GM23338 (cell line): ENCODE results near the gene TULP4. TPM values are rescaled to one million over a fixed set of nuclear protein-coding genes. Genes with fewer than 3 reads are reported as not detected.

Source experiments
- ATAC-seq: fragments of 200-7000 bp; cut with Tn5 transposase; 3 replicates; pipeline ENCODE4 v1.9.1; 2020
- DNase-seq: peaks from one replicate; pipeline ENCODE4 v3.0.0-alpha.2; 2015; ENCODE audit warnings: low spot score
- H2AFZ ChIP-seq: fragments of 200-600 bp; sonication (generic); 2 replicates; pipeline ENCODE4 v1.8.0; 2016; ENCODE audit warnings: antibody characterized with exemption, mild to moderate bottlenecking, moderate library complexity
- H3F3A ChIP-seq: fragments of 200-600 bp; sonication (generic); replicated peaks from 2 replicates; pipeline ENCODE4 v1.8.0; 2017; ENCODE audit warnings: antibody characterized with exemption, mixed run types, low read depth
- H3K27ac ChIP-seq: fragments of 200-600 bp; sonication (generic); 2 replicates; pipeline ENCODE4 v1.6.1; 2016; ENCODE audit warnings: low read depth
- H3K27me3 ChIP-seq: fragments of 200-600 bp; sonication (generic); 2 replicates; pipeline ENCODE4 v1.8.0; 2016; ENCODE audit warnings: mild to moderate bottlenecking, mixed run types, moderate library complexity; ENCODE audit not compliant: insufficient read depth
- H3K36me3 ChIP-seq: fragments of 200-600 bp; sonication (generic); 2 replicates; pipeline ENCODE4 v1.8.0; 2016; ENCODE audit warnings: mild to moderate bottlenecking; ENCODE audit not compliant: insufficient read depth
- H3K4me1 ChIP-seq: fragments of 200-600 bp; sonication (generic); 2 replicates; pipeline ENCODE4 v1.8.0; 2016; ENCODE audit warnings: mild to moderate bottlenecking, moderate library complexity; ENCODE audit not compliant: insufficient read depth
- H3K4me2 ChIP-seq: fragments of 200-600 bp; sonication (generic); 2 replicates; pipeline ENCODE4 v1.7.1; 2017; ENCODE audit warnings: mixed run types
- H3K4me3 ChIP-seq: fragments of 200-600 bp; sonication (generic); 2 replicates; pipeline ENCODE4 v1.6.1; 2016; ENCODE audit warnings: mixed run types
- H3K79me2 ChIP-seq: fragments of 200-600 bp; sonication (generic); replicated peaks from 2 replicates; pipeline ENCODE4 v1.8.0; 2017; ENCODE audit warnings: mild to moderate bottlenecking; ENCODE audit not compliant: insufficient read depth
- H3K9me2 ChIP-seq: fragments of 200-600 bp; sonication (generic); 2 replicates; pipeline ENCODE4 v1.8.0; 2017; ENCODE audit not compliant: insufficient read depth
- H4K20me1 ChIP-seq: fragments of 200-600 bp; sonication (generic); replicated peaks from 2 replicates; pipeline ENCODE4 v1.8.0; 2017; ENCODE audit warnings: mild to moderate bottlenecking; ENCODE audit not compliant: insufficient read depth
- H3K27ac Mint-ChIP-seq: 2 replicates; pipeline ENCODE4 v1.8.0; 2020; ENCODE audit warnings: inconsistent platforms, mild to moderate bottlenecking, moderate library complexity, mixed read lengths
- H3K27me3 Mint-ChIP-seq: 3 replicates; pipeline ENCODE4 v1.8.0; 2022; ENCODE audit warnings: low read depth, mild to moderate bottlenecking, moderate library complexity, mixed read lengths, inconsistent platforms; ENCODE audit not compliant: insufficient read depth, poor library complexity
- H3K36me3 Mint-ChIP-seq: 3 replicates; pipeline ENCODE4 v1.8.0; 2021; ENCODE audit warnings: low read depth, mild to moderate bottlenecking, inconsistent platforms, moderate library complexity, mixed read lengths
- H3K4me1 Mint-ChIP-seq: 3 replicates; pipeline ENCODE4 v1.8.0; 2020; ENCODE audit warnings: mild to moderate bottlenecking, inconsistent platforms, mixed read lengths
- H3K4me3 Mint-ChIP-seq: 3 replicates; pipeline ENCODE4 v1.8.0; 2021; ENCODE audit warnings: moderate library complexity, mild to moderate bottlenecking, inconsistent platforms, mixed read lengths
- H3K9me3 Mint-ChIP-seq: 3 replicates; pipeline ENCODE4 v1.8.0; 2020; ENCODE audit warnings: moderate library complexity, mild to moderate bottlenecking, inconsistent platforms, mixed read lengths
- CREB1 ChIP-seq: fragments of 250-450 bp; sonication (Bioruptor Pico); IDR thresholded peaks from 2 replicates; pipeline ENCODE4 v1.5.0; 2020; ENCODE audit warnings: low read depth, mild to moderate bottlenecking, moderate library complexity
- EZH2 ChIP-seq: fragments of 200-600 bp; sonication (generic); IDR thresholded peaks from one replicate; pipeline ENCODE4 v1.8.0; 2017; ENCODE audit warnings: antibody characterized with exemption, mild to moderate bottlenecking, low read depth; ENCODE audit not compliant: unreplicated experiment
- EZH2phosphoT487 ChIP-seq: fragments of 200-600 bp; sonication (generic); IDR thresholded peaks from one replicate; pipeline ENCODE4 v1.8.1; 2018; ENCODE audit warnings: antibody characterized with exemption; ENCODE audit not compliant: unreplicated experiment
- JUNB ChIP-seq: IDR thresholded peaks from one replicate; pipeline ENCODE4 v1.6.1; 2016; ENCODE audit warnings: antibody characterized with exemption; ENCODE audit not compliant: unreplicated experiment
- NANOG ChIP-seq: IDR thresholded peaks from 2 replicates; pipeline ENCODE4 v1.6.1; 2016; ENCODE audit warnings: antibody characterized with exemption, borderline replicate concordance
- POLR2AphosphoS5 ChIP-seq: IDR thresholded peaks from 2 replicates; pipeline ENCODE4 v1.6.1; 2016; ENCODE audit warnings: antibody characterized with exemption, low read depth
- STAT1 ChIP-seq: IDR thresholded peaks from one replicate; pipeline ENCODE4 v1.6.1; 2016; ENCODE audit warnings: antibody characterized with exemption; ENCODE audit not compliant: unreplicated experiment
- ZNF331 ChIP-seq: fragments of 250-450 bp; sonication (Bioruptor Pico); IDR thresholded peaks from 2 replicates; pipeline ENCODE4 v1.5.0; 2020; ENCODE audit warnings: low read depth, mild to moderate bottlenecking, moderate library complexity
- polyA plus RNA-seq: library from polyadenylated mRNA; unstranded; fragments of >200 nt; fragmentation: Nextera tagmentation; extraction: Ambion mirVana; gene quantifications from 2 replicates; pipeline ENCODE4 v1.2.1, GENCODE V29; 2016
- total RNA-seq: library from RNA; depleted of rRNA; stranded (reverse); fragments of >200 nt; shearing (Covaris generic); gene quantifications from 2 replicates; pipeline ENCODE4 v1.2.3, GENCODE V29; 2014
- TF ChIP-seq, protein P1 (sequence below): IDR thresholded peaks from one replicate; pipeline ENCODE4 v1.6.1; 2018; ENCODE audit warnings: antibody characterized with exemption; ENCODE audit not compliant: unreplicated experiment
- TF ChIP-seq, protein P2 (sequence below): fragments of 250-450 bp; sonication (Bioruptor Pico); IDR thresholded peaks from 2 replicates; pipeline ENCODE4 v1.5.0; 2020; ENCODE audit warnings: mild to moderate bottlenecking, moderate library complexity

Gene TULP4
- total and polyA plus RNA-seq, 2 experiments from 2014 or later, result 31.2 to 50.2 TPM

DNA sequence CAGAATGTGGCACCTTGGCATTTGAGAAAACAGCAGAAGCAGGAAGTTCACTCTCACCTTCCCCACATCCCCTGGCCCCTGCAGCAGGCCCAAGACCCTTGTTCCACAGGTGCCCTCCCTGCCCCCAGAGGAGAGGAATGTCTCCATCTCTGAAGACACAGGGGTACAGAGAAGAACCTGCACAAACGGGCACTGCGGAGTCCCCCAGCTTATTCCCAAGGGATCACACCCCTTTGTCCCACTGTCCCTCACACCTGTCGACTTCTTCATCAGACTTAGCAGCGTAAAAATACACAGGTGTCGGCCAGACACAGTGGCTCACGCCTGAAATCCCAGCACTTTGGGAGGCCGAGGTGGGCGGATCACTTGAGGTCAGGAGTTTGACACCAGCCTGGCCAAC is 204.8 kb downstream of the TULP4 start:
- Mint-ChIP-seq H3K27me3 (peaks cover 32% of the 10 kb centered on the region), H3K36me3 (no peaks in the 10 kb centered on the region), H3K27ac (no peak overlapping the region), H3K4me3 (no peak overlapping the region), H3K4me1 (peaks cover 23% of the 10 kb centered on the region), H3K9me3 (no peaks in the 10 kb centered on the region)
- 0 out of 2 replicates have a peak, but pooled peaks cover 7% of the 10 kb centered on the region for H3F3A ChIP-seq
- ATAC-seq (no peak), DNase-seq (no peak)
- H3K27ac ChIP-seq, result no peak overlapping the region
- H3K4me1 ChIP-seq, result peaks cover 6% of the 10 kb centered on the region; the same call in 1 of the 2 replicates
- no peak overlapping the region for H3K4me3 ChIP-seq
- no peaks in the 10 kb centered on the region for H4K20me1 ChIP-seq
- H3K36me3 ChIP-seq, result no peaks in the 10 kb centered on the region
- no peak for TF ChIP-seq CREB1
- TF ChIP-seq STAT1, result no peak
- no peak for TF ChIP-seq EZH2
- no peak for TF ChIP-seq ZNF331 (CRISPR knock-in tag)
- no peak for TF ChIP-seq POLR2AphosphoS5
- TF ChIP-seq NANOG, result no peak
- TF ChIP-seq, protein P1, sequence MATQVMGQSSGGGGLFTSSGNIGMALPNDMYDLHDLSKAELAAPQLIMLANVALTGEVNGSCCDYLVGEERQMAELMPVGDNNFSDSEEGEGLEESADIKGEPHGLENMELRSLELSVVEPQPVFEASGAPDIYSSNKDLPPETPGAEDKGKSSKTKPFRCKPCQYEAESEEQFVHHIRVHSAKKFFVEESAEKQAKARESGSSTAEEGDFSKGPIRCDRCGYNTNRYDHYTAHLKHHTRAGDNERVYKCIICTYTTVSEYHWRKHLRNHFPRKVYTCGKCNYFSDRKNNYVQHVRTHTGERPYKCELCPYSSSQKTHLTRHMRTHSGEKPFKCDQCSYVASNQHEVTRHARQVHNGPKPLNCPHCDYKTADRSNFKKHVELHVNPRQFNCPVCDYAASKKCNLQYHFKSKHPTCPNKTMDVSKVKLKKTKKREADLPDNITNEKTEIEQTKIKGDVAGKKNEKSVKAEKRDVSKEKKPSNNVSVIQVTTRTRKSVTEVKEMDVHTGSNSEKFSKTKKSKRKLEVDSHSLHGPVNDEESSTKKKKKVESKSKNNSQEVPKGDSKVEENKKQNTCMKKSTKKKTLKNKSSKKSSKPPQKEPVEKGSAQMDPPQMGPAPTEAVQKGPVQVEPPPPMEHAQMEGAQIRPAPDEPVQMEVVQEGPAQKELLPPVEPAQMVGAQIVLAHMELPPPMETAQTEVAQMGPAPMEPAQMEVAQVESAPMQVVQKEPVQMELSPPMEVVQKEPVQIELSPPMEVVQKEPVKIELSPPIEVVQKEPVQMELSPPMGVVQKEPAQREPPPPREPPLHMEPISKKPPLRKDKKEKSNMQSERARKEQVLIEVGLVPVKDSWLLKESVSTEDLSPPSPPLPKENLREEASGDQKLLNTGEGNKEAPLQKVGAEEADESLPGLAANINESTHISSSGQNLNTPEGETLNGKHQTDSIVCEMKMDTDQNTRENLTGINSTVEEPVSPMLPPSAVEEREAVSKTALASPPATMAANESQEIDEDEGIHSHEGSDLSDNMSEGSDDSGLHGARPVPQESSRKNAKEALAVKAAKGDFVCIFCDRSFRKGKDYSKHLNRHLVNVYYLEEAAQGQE, result no peak
- TF ChIP-seq, protein P2, sequence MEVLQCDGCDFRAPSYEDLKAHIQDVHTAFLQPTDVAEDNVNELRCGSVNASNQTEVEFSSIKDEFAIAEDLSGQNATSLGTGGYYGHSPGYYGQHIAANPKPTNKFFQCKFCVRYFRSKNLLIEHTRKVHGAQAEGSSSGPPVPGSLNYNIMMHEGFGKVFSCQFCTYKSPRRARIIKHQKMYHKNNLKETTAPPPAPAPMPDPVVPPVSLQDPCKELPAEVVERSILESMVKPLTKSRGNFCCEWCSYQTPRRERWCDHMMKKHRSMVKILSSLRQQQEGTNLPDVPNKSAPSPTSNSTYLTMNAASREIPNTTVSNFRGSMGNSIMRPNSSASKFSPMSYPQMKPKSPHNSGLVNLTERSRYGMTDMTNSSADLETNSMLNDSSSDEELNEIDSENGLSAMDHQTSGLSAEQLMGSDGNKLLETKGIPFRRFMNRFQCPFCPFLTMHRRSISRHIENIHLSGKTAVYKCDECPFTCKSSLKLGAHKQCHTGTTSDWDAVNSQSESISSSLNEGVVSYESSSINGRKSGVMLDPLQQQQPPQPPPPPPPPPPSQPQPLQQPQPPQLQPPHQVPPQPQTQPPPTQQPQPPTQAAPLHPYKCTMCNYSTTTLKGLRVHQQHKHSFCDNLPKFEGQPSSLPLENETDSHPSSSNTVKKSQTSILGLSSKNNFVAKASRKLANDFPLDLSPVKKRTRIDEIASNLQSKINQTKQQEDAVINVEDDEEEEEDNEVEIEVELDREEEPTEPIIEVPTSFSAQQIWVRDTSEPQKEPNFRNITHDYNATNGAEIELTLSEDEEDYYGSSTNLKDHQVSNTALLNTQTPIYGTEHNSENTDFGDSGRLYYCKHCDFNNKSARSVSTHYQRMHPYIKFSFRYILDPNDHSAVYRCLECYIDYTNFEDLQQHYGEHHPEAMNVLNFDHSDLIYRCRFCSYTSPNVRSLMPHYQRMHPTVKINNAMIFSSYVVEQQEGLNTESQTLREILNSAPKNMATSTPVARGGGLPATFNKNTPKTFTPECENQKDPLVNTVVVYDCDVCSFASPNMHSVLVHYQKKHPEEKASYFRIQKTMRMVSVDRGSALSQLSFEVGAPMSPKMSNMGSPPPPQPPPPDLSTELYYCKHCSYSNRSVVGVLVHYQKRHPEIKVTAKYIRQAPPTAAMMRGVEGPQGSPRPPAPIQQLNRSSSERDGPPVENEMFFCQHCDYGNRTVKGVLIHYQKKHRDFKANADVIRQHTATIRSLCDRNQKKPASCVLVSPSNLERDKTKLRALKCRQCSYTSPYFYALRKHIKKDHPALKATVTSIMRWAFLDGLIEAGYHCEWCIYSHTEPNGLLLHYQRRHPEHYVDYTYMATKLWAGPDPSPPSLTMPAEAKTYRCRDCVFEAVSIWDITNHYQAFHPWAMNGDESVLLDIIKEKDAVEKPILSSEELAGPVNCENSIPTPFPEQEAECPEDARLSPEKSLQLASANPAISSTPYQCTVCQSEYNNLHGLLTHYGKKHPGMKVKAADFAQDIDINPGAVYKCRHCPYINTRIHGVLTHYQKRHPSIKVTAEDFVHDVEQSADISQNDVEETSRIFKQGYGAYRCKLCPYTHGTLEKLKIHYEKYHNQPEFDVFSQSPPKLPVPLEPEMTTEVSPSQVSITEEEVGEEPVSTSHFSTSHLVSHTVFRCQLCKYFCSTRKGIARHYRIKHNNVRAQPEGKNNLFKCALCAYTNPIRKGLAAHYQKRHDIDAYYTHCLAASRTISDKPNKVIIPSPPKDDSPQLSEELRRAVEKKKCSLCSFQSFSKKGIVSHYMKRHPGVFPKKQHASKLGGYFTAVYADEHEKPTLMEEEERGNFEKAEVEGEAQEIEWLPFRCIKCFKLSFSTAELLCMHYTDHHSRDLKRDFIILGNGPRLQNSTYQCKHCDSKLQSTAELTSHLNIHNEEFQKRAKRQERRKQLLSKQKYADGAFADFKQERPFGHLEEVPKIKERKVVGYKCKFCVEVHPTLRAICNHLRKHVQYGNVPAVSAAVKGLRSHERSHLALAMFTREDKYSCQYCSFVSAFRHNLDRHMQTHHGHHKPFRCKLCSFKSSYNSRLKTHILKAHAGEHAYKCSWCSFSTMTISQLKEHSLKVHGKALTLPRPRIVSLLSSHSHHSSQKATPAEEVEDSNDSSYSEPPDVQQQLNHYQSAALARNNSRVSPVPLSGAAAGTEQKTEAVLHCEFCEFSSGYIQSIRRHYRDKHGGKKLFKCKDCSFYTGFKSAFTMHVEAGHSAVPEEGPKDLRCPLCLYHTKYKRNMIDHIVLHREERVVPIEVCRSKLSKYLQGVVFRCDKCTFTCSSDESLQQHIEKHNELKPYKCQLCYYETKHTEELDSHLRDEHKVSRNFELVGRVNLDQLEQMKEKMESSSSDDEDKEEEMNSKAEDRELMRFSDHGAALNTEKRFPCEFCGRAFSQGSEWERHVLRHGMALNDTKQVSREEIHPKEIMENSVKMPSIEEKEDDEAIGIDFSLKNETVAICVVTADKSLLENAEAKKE, result no peak
- TF ChIP-seq EZH2phosphoT487, result no peak
- no peak for TF ChIP-seq JUNB
- H3K4me2 ChIP-seq, result no peak overlapping the region
- no peak overlapping the region for H2AFZ ChIP-seq
- no peaks in the 10 kb centered on the region for H3K79me2 ChIP-seq
- no peaks in the 10 kb centered on the region for H3K9me2 ChIP-seq
- H3K27me3 ChIP-seq, result peaks cover 19% of the 10 kb centered on the region
